Measurements from ENCODE around the gene PROK1.

Gene PROK1

GRCh38 chr1:110465814-110466380, 14.9 kb downstream of the PROK1 start:
- Histone ChIP-seq H3K9me3 (ENCODE audit: control insufficient read depth, low read length) (no peaks in the 10 kb centered on the region), H3K27ac (ENCODE audit: low read depth, low read length, severe bottlenecking) (no peak overlapping the region), H3K36me3 (ENCODE audit: control insufficient read depth, insufficient read depth, low read length) (no peaks in the 10 kb centered on the region), H3K4me3 (ENCODE audit: extremely low read depth, insufficient read depth, low read length, poor library complexity, severe bottlenecking) (no peak overlapping the region), H3K4me1 (ENCODE audit: control insufficient read depth, insufficient read depth, low read length, poor library complexity, severe bottlenecking) (peaks cover 23% of the 10 kb centered on the region)
- 86 to 94% methylated on average over 5 to 6 of the region's 7 CpGs for WGBS, 2 experiments (ENCODE audit: insufficient coverage in 2 of 2)

- no peak overlapping the region for H3K27ac ChIP-seq (ENCODE audit: low read depth, low read length, severe bottlenecking)
- no peaks in the 10 kb centered on the region for H3K36me3 ChIP-seq (ENCODE audit: control insufficient read depth, insufficient read depth, low read length)
- no peaks in the 10 kb centered on the region for H3K9me3 ChIP-seq (ENCODE audit: control insufficient read depth, low read length)
- no peak overlapping the region for H3K4me3 ChIP-seq (ENCODE audit: extremely low read depth, insufficient read depth, low read length, poor library complexity, severe bottlenecking)
- H3K4me1 ChIP-seq (ENCODE audit: control insufficient read depth, insufficient read depth, low read length, poor library complexity, severe bottlenecking): peaks cover 23% of the 10 kb centered on the region
- WGBS, 2 experiments (ENCODE audit: insufficient coverage in 2 of 2): 91 to 92% methylated on average over 6 to 7 of the region's 8 CpGs
Observed at GRCh38 chr1:110466646-110467280, 15.8 kb downstream of the PROK1 start.

DNA sequence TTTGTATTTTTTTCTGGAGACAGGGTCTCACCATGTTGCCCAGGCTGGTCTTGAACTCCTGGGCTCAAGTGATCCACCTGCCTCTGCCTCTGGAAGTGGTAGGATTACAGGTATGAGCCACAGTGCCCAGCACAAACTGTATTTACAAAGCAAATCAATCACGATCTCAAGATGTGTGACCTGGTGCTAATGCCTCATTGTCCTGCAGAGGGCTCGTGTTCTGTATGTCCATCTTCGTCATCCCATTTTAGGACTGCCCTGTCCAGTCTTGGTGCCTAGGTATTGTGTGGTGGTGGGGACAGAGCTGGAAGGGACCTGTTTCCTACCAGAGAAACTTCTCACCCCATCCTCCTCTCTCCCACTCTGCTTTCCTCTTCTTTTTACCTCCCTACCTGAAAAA, 20.2 kb downstream of the PROK1 start:
- Histone ChIP-seq H3K36me3 (ENCODE audit: control insufficient read depth, insufficient read depth, low read length) (no peaks in the 10 kb centered on the region), H3K4me1 (ENCODE audit: control insufficient read depth, insufficient read depth, low read length, poor library complexity, severe bottlenecking) (no peaks in the 10 kb centered on the region), H3K4me3 (ENCODE audit: extremely low read depth, insufficient read depth, low read length, poor library complexity, severe bottlenecking) (no peak overlapping the region), H3K9me3 (ENCODE audit: control insufficient read depth, low read length) (no peaks in the 10 kb centered on the region), H3K27ac (ENCODE audit: low read depth, low read length, severe bottlenecking) (no peak overlapping the region)
- 69 to 90% methylated on average over 2 of the region's 3 CpGs for WGBS, 2 experiments (ENCODE audit: insufficient coverage in 2 of 2)

GRCh38 chr1:110472546-110472945, 21.6 kb downstream of the PROK1 start:
- H3K27ac ChIP-seq (ENCODE audit: low read depth, low read length, severe bottlenecking): no peak overlapping the region

GRCh38 chr1:110474444-110474843, 23.5 kb downstream of the PROK1 start:
- Histone ChIP-seq H3K36me3 (ENCODE audit: control insufficient read depth, insufficient read depth, low read length) (no peaks in the 10 kb centered on the region), H3K27ac (ENCODE audit: low read depth, low read length, severe bottlenecking) (no peak overlapping the region), H3K9me3 (ENCODE audit: control insufficient read depth, low read length) (no peaks in the 10 kb centered on the region), H3K4me3 (ENCODE audit: extremely low read depth, insufficient read depth, low read length, poor library complexity, severe bottlenecking) (no peak overlapping the region), H3K4me1 (ENCODE audit: control insufficient read depth, insufficient read depth, low read length, poor library complexity, severe bottlenecking) (peaks cover 19% of the 10 kb centered on the region)
- 84 to 100% methylated on average over 3 to 5 of the region's 6 CpGs for WGBS, 2 experiments (ENCODE audit: insufficient coverage in 2 of 2)

More at GRCh38 chr1:110472546-110472945, 21.6 kb downstream of the PROK1 start:
- no peaks in the 10 kb centered on the region for H3K9me3 ChIP-seq (ENCODE audit: control insufficient read depth, low read length)
- no peak overlapping the region for H3K4me3 ChIP-seq (ENCODE audit: extremely low read depth, insufficient read depth, low read length, poor library complexity, severe bottlenecking)
- peaks cover 10% of the 10 kb centered on the region for H3K4me1 ChIP-seq (ENCODE audit: control insufficient read depth, insufficient read depth, low read length, poor library complexity, severe bottlenecking)
- no peaks in the 10 kb centered on the region for H3K36me3 ChIP-seq (ENCODE audit: control insufficient read depth, insufficient read depth, low read length)
- 84 to 94% methylated on average over 8 to 10 of the region's 10 CpGs for WGBS, 2 experiments (ENCODE audit: insufficient coverage in 2 of 2)

DNA sequence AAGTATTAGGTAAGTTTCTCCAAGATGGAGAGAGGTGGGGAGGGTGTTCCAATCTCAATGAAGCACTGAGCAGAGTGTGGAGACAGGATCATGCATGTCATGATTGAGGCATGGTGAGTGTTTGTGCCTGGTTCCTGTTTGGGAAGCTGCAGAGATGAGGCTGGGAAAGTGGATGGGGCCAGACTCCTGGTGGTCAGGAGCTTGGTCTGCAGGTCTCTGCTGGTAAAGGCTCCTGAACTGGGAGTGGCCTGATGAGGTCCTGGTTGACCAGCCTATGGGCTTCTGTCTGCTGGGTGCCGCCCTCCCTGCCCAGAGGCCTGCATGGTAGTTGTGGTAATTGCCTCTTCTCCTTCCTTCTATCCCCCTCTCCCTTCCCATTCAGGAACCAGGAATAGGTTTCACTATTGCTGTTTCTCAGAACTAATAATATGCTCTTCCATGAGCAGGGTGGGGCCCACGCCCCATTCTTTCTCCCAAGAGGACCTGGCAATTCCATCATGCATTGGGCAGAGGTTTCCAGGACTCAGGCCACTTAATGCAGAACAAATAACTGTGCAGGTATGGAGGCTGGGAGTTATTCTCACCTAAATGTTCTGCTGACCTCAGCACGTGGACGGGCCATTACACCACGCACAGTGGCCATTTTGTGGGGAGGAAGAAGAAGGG, 24.5 kb downstream of the PROK1 start:
- H3K36me3 ChIP-seq (ENCODE audit: control insufficient read depth, insufficient read depth, low read length): no peaks in the 10 kb centered on the region
- H3K4me3 ChIP-seq (ENCODE audit: extremely low read depth, insufficient read depth, low read length, poor library complexity, severe bottlenecking): no peak overlapping the region
- peaks cover 19% of the 10 kb centered on the region for H3K4me1 ChIP-seq (ENCODE audit: control insufficient read depth, insufficient read depth, low read length, poor library complexity, severe bottlenecking)
- no peaks in the 10 kb centered on the region for H3K9me3 ChIP-seq (ENCODE audit: control insufficient read depth, low read length)
- no peak overlapping the region for H3K27ac ChIP-seq (ENCODE audit: low read depth, low read length, severe bottlenecking)
- 87 to 96% methylated on average over 4 to 5 of the region's 5 CpGs for WGBS, 2 experiments (ENCODE audit: insufficient coverage in 2 of 2)

- H3K27ac ChIP-seq (ENCODE audit: low read depth, low read length, severe bottlenecking): no peak overlapping the region
Observed at GRCh38 chr1:110476028-110476765, 25.2 kb downstream of the PROK1 start.

DNA sequence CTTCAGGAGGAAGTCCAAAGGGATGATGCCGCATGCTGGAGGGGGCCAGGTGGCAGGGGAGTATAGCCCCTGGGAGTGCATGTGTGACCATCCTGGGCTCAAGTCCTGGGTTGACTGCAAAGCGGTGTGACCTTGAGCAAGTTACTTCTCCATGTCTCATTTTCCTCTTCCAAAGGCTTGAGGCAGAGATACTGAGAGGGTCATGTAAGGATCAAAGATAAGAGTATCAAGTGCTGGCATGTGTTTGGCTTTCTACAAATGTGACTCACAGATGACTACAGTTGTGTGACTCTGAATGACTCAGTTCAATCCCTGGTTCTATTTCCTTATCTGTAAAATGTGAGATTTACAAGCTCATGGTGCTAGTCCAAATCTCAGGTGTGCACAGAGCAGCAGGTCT, 26.1 kb downstream of the PROK1 start:
- H3K27ac ChIP-seq (ENCODE audit: low read depth, low read length, severe bottlenecking): peak overlapping the region; percentile 80
- H3K4me3 ChIP-seq (ENCODE audit: extremely low read depth, insufficient read depth, low read length, poor library complexity, severe bottlenecking): no peak overlapping the region
- H3K4me1 ChIP-seq (ENCODE audit: control insufficient read depth, insufficient read depth, low read length, poor library complexity, severe bottlenecking): peaks cover 21% of the 10 kb centered on the region
- WGBS, 2 experiments (ENCODE audit: insufficient coverage in 2 of 2): 80 to 90% methylated on average over 1 of the region's 2 CpGs
- no peaks in the 10 kb centered on the region for H3K9me3 ChIP-seq (ENCODE audit: control insufficient read depth, low read length)
- H3K36me3 ChIP-seq (ENCODE audit: control insufficient read depth, insufficient read depth, low read length): no peaks in the 10 kb centered on the region

More at GRCh38 chr1:110476028-110476765, 25.2 kb downstream of the PROK1 start:
- Histone ChIP-seq H3K4me1 (ENCODE audit: control insufficient read depth, insufficient read depth, low read length, poor library complexity, severe bottlenecking) (peaks cover 19% of the 10 kb centered on the region), H3K4me3 (ENCODE audit: extremely low read depth, insufficient read depth, low read length, poor library complexity, severe bottlenecking) (no peak overlapping the region), H3K36me3 (ENCODE audit: control insufficient read depth, insufficient read depth, low read length) (no peaks in the 10 kb centered on the region), H3K9me3 (ENCODE audit: control insufficient read depth, low read length) (no peaks in the 10 kb centered on the region)
- 88 to 99% methylated on average over 10 of the region's 10 CpGs for WGBS, 2 experiments (ENCODE audit: insufficient coverage in 2 of 2)

- WGBS, 2 experiments (ENCODE audit: insufficient coverage in 2 of 2): 54 to 66% methylated on average over 2 to 3 of the region's 3 CpGs
- no peak overlapping the region for H3K4me3 ChIP-seq (ENCODE audit: extremely low read depth, insufficient read depth, low read length, poor library complexity, severe bottlenecking)
- no peaks in the 10 kb centered on the region for H3K36me3 ChIP-seq (ENCODE audit: control insufficient read depth, insufficient read depth, low read length)
- no peaks in the 10 kb centered on the region for H3K9me3 ChIP-seq (ENCODE audit: control insufficient read depth, low read length)
- peak overlapping the region; percentile 80 for H3K27ac ChIP-seq (ENCODE audit: low read depth, low read length, severe bottlenecking)
- H3K4me1 ChIP-seq (ENCODE audit: control insufficient read depth, insufficient read depth, low read length, poor library complexity, severe bottlenecking): peaks cover 25% of the 10 kb centered on the region
Observed at GRCh38 chr1:110477445-110477957, 26.6 kb downstream of the PROK1 start.

GRCh38 chr1:110477967-110478640, 27.2 kb downstream of the PROK1 start:
- H3K4me1 ChIP-seq (ENCODE audit: control insufficient read depth, insufficient read depth, low read length, poor library complexity, severe bottlenecking): peaks cover 30% of the 10 kb centered on the region
- no peak overlapping the region for H3K4me3 ChIP-seq (ENCODE audit: extremely low read depth, insufficient read depth, low read length, poor library complexity, severe bottlenecking)
- H3K27ac ChIP-seq (ENCODE audit: low read depth, low read length, severe bottlenecking): no peak overlapping the region
- WGBS, 2 experiments (ENCODE audit: insufficient coverage in 2 of 2): 83 to 86% methylated on average over 1 of the region's 3 CpGs
- no peaks in the 10 kb centered on the region for H3K36me3 ChIP-seq (ENCODE audit: control insufficient read depth, insufficient read depth, low read length)
- no peaks in the 10 kb centered on the region for H3K9me3 ChIP-seq (ENCODE audit: control insufficient read depth, low read length)
